ELF-1 (cell line): Measurements from ENCODE around the gene RPL37A.
A peak's percentile ranks its signal among the peaks of the same experiment; 100 is the strongest.

Source experiments
- DNase-seq: peaks from one replicate; pipeline ENCODE4 v3.0.0-alpha.2; 2016; ENCODE audit warnings: low read depth, low spot score

Gene RPL37A

DNA sequence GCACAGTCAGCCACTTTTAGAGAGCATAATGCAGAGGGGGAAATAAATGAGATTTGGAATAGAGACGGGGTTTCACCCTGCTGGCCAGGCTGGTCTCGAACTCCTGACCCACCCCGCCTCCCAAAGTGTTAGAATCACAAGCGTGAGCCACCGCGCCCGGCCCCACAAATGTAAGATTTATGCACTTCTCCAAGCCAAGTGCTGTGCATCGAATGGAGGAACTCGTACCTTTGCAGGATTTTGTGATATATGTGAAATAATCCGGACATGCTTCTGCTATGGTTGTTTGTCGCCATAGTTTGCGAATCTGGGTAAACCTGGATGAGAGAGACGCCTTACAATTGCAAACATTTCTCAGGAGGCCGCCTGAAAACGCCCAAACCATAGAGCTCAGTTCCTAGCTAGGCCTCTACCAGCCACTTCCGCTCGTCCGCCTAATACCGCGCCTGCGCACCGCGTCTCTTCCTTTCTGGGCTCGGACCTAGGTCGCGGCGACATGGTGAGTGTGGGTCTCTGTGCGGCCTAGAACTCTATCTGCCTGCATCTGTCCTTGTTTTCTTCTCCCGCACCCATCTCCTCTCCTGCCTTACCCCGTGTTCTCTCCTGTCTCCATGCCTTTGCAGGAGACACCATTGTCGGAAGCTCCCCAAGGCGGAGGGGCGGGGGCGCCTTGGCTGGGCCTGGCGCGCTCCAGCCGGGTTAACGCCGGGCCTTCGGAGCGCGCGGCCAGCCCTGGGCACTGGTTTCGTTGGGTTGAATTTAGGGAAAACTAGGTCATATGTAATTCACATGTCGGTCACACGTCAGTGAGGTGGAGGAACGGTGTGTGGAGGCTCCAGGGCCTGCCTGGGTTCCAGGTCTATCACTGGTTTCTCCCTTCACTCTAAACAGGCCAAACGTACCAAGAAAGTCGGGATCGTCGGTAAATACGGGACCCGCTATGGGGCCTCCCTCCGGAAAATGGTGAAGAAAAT, at the start of gene RPL37A:
Gene RPL37A (plus strand): TSS at position 466 of the 974 bp plus-strand sequence. CDS start 31 bp downstream, at position 497.
- peak; percentile 95 for DNase-seq

- no peak for DNase-seq
These were observed 48.3 kb upstream of the RPL37A start for GRCh38 chr2:216450346-216450745.

DNA sequence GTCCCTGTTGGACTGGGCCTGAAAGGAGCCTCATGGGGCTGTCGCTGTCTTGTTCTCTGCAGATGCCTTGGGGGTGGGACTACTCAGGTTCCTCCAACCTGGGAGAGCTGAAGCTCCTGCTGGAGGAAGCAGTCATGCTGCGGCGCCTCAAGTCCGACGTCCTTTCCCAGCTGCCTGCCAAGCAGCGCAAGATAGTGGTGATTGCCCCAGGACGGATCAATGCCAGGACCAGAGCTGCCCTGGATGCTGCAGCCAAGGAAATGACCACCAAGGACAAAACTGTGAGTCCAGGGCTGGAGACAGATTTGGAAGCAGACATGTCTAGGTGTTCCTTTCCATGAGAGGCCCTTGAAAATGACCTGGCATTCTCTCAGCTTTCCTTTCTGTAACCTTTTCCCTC, 47.9 kb upstream of the RPL37A start:
- DNase-seq, result no peak

DNA sequence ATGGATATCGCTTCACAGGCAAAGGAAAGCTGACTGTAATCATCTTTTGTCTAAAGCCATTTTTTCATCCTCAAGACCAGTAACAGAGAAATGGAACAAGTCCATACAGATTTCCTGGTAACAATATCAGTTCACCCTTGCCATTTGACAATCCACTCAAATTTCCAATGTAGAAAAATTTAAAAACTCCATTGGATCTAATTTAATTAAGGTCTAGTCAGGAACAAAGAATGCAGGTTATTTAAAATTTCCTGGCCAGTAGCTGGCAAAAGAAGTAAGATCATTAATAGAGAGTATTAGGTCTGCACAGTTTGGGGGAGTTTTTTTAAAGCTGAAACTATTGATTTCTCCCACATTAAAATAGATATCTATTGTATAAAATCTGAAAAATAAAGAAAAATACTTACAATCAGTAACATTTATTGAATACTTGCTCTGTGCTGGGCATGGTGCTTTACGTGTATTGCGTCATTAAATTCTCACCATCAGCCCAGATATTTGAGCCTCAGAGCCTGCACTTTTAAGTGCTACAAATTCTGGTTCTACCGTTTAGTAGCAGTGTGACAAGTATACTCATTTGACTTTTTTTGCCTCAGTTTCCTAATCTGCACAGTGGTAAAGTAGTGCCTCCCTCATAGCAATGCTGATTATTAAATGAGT, 44.6 kb upstream of the RPL37A start:
- no peak for DNase-seq

- no peak for DNase-seq
These were observed 35.5 kb upstream of the RPL37A start for GRCh38 chr2:216463148-216463547.

DNA sequence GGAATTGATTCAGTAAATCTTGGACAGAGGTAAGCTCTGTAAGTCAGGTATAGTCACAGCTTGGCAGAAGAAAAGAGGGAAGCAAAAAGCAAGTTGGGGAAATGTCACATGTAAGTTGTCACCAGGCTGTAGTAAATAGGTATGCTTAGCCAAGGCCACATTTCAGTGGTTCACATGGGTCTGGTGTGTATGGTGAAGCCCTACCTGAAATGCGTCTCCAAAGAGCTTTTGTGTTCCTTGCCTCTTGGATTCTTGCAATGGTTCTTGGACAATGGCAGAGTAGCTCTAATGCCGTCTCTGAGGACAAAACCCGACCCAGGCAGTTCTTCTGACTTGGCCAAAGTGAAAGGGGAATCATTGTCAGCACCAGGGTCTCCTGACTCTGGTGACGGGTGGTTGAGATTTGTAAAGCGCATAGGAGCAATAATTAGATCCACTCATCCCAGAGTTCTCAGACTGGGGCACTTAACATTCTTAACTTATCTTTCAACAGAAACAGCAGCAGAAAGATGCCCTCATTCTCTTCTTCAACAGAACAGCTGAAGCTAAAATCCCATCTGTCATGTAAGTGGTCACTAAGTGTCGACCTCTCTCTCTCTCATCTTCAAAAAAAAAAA, 34.4 kb upstream of the RPL37A start:
- DNase-seq, result no peak

GRCh38 chr2:216465579-216466195, 33.0 kb upstream of the RPL37A start:
- no peak for DNase-seq

DNA sequence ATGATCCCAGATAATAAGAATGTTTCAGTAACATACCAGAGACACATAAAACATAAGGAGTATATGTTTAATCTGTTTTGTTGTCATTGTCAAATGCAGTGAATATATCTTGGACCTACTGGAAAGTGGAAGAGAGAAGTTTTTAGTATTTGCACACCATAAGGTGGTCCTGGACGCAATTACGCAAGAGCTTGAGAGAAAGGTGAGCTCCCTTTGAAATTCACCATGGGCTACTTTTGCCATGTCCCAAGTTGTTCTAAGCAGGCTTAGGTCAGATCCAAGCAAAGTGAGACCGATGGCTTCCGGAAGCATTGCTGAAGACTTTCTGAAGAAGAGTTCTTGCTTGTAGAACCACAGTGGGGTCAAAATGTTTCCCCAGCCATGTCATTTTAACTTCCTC, 30.8 kb upstream of the RPL37A start:
- DNase-seq, result no peak

DNA sequence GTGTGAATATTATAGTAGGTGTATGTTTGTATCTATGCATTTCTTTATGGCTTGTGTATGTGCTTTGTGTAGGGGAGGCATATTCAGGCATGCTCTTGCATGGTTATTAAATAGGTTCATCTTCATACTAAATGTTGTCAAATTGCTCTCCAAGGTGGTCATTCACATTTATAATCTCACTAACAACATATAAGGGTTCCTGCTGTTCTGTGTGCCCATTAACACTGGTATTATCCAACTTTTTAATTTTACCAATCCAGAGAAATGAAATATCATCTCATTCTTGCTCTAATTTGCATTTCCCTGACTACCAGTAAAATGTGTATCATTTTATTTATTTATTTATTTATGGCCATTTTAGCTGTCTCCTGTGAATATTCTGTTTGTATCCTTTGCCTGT, 29.0 kb upstream of the RPL37A start:
- no peak for DNase-seq

DNA sequence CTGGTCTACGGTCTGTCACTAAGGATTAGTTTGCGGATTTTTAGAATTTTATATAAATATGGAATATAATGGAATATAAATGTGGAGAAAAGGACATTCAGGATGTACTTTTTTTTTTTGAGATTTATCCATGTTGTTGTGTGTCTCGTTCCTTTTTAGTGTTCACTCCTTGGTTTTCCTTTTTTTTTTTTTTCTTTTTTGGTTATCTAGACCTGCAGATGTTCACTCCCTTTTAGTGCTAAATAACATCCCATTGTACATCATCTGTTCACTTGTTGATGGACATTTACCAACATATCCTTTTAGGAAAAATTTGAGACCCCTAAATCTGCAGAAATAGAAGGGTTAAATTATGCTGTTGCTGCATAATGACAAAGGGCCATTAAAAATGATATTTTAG, 25.5 kb upstream of the RPL37A start:
- DNase-seq, result no peak

- DNase-seq, result no peak
These were observed 23.5 kb upstream of the RPL37A start for GRCh38 chr2:216474925-216475670.

DNA sequence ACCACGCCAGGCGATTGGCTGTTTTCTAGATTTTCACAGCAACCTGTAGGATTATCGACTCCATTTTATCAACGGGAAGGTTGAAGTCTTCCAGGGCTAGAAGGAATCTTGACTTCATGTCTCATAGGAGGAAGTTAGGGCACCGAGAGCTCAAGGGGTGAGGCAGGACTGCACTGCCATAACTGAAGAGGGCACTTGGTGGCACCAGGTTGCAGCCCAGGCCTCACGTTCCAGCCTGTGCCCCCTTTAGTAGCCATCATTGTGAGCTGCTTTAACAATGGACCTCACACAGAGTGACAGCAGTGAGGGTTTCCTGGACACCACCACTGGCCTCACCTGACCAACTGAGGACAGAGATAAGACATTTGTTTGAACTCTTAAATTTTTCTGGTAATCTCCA, 22.9 kb upstream of the RPL37A start:
- no peak for DNase-seq

DNA sequence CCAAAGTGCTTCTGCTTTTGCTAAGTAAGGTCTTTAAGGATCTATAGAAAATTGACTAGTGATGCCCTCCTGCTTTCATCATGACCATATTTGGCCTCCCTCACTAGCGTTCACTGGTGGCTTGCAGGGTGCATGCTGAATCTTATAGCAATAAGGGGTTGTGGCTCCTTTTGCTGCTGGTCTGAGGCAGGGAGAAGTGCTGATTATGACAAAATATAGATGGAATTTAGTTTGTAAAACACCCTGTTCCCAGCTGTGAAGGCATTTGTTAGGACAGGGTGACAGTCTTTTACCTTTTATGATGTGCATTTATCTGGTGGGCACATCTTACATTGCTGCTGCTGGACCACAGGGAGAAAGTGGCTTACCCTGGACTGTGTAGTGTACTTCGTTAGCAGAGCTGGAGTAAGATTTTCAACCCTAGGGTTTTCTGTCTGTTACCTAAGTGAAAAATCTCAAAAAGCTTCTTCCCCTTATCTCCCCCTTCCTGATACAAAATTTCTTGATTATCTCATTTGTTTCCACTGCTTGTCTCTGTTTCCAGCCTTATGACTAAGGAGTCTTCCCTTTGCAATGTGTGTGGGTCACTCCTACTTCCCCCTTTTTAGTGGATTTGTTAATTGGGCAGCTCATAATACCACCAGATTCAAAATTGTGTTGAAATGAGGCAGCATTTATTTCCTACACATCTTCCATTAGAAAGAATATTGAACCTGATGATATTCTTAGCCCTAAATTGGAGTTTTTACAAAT, 21.2 kb upstream of the RPL37A start:
- no peak for DNase-seq

DNA sequence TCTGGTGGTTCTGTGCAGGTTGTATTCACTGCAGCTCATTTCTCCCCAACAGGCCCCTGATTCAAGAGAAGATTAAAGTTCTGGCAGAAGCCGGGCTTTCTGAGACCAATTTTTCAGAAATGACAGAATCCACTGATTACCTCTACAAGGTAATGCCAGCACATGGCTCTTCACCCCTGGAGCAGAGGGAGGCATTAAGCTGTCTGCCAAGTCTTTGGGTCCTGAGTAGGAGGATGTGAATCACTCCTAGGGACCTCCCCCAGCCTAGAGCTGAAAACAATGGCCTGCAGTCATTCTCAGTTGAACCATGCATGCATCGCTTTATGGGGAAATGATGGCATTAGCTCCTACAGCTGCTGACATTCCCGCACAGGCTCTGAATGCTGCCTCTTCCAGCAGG, 20.5 kb upstream of the RPL37A start:
- DNase-seq, result no peak

DNA sequence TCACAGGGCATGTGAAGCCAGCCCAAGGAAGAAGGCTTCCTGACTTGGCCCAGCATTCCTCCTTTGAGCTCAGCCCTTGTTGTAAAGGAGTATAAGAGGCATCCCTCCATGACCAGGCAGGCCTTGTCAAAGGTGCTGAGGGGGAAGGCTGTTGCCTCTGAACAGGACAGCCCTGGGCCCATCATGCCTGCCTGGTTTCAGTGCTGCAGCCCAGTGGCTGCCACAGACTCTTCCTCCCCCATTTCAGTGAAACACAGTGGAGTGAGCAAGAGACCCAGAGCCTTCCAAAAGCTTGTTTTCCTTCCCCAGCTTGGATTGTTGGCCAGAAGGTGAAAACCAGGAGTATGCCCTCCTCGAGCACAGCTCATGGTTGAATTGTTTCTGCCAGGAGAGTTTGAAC, 19.9 kb upstream of the RPL37A start:
- DNase-seq, result no peak

DNA sequence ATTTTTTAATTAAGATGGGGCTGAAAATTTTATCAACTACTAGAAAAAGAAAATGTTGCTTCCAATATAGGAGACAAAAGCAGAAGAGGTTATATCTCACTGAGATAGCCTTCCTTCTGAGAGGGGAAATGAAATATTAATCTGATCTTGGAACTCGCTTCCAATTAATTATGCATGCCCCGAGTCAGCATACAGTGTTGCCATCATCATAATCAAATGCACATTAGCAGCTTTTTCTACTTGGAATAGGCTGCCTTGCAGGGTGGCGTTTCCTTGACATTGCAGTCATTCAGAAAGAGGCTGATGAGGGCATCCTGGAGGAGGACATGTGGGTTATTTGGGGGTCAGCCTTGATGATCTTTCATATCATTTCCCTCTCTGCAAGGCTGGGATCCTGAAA, 18.4 kb upstream of the RPL37A start:
- DNase-seq, result no peak

- DNase-seq, result no peak
These were observed 16.0 kb upstream of the RPL37A start for GRCh38 chr2:216482640-216483039.

GRCh38 chr2:216485237-216485636, 13.4 kb upstream of the RPL37A start:
- no peak for DNase-seq

DNA sequence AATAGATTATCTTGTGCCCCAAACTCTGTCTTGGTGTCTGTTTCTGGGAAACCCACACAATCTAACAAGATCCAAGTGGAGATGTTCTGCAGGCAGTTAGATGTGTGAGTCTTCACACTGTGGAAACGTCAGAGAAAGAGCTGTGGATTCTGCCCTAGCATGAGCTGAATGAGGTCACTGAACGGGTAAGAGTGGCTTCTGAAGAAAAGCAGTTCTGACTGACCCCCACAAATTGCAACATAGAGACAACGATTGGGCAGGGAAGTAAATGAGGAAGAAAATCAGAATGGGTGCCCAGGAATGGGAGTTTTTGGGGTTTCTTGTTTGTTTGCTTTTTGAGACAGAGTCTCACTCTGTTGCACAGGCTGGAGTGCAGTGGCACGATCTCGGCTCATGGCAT, 12.9 kb upstream of the RPL37A start:
- DNase-seq, result no peak

DNA sequence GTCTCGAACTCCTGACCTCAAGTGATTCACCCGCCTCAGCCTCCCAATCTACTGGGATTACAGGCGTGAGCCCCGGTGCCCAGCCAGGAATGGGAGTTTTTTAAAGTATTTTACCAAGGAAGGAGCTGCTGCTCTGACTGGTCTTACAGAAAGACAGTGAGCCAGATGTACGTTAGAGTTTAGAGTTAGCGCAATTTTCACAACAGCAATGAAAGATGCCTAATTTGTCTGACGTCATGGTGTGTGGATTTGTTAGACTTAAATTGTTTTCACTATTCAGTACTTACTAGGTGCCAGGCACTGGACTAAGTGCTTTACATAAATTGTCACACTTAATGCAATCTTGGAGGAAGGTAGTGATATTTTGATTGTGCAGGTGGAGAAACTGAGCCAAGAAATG, 12.4 kb upstream of the RPL37A start:
- no peak for DNase-seq

DNA sequence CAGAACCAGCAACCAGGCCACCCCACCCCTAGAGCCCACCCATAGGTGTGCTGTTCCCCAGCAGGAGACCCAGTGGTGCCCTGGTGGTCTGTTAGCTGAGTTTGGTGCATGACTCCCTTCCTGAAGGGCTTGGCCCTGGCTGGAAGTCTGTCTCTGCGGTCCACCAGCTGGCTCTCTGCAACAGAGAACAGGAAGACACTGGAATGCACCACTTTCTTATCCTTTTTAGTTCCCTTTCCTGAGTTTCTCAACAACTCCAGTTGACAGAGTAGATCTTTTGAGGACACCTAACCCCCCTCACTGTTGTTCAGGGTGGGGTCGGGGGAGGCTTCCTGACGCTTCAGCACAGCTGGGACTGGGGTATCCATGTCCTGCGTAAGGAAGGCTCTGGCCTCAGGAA, 11.9 kb upstream of the RPL37A start:
- DNase-seq, result no peak
